ENCODE data around the gene FOCAD.

DNA sequence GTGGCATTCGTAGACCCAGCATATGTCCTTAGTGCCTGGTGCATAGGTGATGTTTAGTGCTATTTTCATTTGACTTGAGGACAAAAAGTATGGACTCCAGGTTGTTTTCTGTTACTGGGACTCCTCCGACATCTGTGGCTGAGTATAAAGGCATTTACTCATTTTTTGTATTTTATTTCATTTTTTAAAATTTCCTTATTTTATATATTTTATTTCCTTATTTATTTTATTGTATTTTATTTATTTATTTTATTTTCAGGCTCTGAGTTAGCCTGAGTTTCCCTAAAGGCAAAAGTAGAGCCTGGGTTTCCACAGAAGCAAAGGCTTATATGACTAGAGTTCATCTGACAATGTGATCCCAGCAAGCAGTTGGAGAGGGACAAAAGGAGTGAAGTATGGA lies 91.6 kb downstream of the FOCAD start:
- TF ChIP-seq, protein P1, sequence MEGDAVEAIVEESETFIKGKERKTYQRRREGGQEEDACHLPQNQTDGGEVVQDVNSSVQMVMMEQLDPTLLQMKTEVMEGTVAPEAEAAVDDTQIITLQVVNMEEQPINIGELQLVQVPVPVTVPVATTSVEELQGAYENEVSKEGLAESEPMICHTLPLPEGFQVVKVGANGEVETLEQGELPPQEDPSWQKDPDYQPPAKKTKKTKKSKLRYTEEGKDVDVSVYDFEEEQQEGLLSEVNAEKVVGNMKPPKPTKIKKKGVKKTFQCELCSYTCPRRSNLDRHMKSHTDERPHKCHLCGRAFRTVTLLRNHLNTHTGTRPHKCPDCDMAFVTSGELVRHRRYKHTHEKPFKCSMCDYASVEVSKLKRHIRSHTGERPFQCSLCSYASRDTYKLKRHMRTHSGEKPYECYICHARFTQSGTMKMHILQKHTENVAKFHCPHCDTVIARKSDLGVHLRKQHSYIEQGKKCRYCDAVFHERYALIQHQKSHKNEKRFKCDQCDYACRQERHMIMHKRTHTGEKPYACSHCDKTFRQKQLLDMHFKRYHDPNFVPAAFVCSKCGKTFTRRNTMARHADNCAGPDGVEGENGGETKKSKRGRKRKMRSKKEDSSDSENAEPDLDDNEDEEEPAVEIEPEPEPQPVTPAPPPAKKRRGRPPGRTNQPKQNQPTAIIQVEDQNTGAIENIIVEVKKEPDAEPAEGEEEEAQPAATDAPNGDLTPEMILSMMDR (IDR thresholded peaks at IDR 0.05), result no peak
- TF ChIP-seq POLR2AphosphoS5 (IDR thresholded peaks at IDR 0.05), result no peak
